ENCODE measurements around the gene RPP25.

The RPP25 gene

GRCh38 chr15:74956648-74957475 lies at the start of gene RPP25:
RPP25 (minus strand) TSS chr15:74956772; CDS start chr15:74956583, 189 bp downstream.
- DNase-seq, result peak; percentile 57 to 68

- DNase-seq, result no peak
These were observed 45.8 kb upstream of the RPP25 start for GRCh38 chr15:75002398-75002797.

- no peak for DNase-seq
These were observed 44.7 kb upstream of the RPP25 start for GRCh38 chr15:75001310-75001709.

- no peak for DNase-seq
These were observed 41.0 kb upstream of the RPP25 start for GRCh38 chr15:74997543-74997942.

GRCh38 chr15:74997141-74997540 lies 40.6 kb upstream of the RPP25 start:
- DNase-seq, result no peak

- DNase-seq, result no peak
These were observed 39.5 kb upstream of the RPP25 start for GRCh38 chr15:74995779-74996765.

GRCh38 chr15:74995182-74995778 lies 38.7 kb upstream of the RPP25 start, which contains the start of gene SCAMP5:
SCAMP5 (plus strand) TSS chr15:74995563; CDS start chr15:75011840, 16,277 bp downstream.
- DNase-seq, result peak; percentile 91 to 92

GRCh38 chr15:74994685-74995084 lies 38.1 kb upstream of the RPP25 start:
- DNase-seq, result no peak

- DNase-seq, result no peak
These were observed 37.7 kb upstream of the RPP25 start for GRCh38 chr15:74994236-74994635.

GRCh38 chr15:74992619-74993018 lies 36.0 kb upstream of the RPP25 start:
- DNase-seq, result no peak

- no peak for DNase-seq
These were observed 33.0 kb upstream of the RPP25 start for GRCh38 chr15:74989527-74989926.

GRCh38 chr15:74988007-74988800 lies 31.6 kb upstream of the RPP25 start:
- peak; percentile 6 to 14 for DNase-seq

GRCh38 chr15:74983725-74984231 lies 27.2 kb upstream of the RPP25 start:
- no peak for DNase-seq

GRCh38 chr15:74982183-74982582 lies 25.6 kb upstream of the RPP25 start:
- DNase-seq, result no peak

GRCh38 chr15:74978503-74978902 lies 21.9 kb upstream of the RPP25 start:
- no peak for DNase-seq

GRCh38 chr15:74978077-74978476 lies 21.5 kb upstream of the RPP25 start:
- DNase-seq, result no peak

GRCh38 chr15:74977599-74977998 lies 21.0 kb upstream of the RPP25 start:
- no peak for DNase-seq

GRCh38 chr15:74976159-74976558 lies 19.6 kb upstream of the RPP25 start:
- DNase-seq, result no peak

GRCh38 chr15:74967670-74968069 lies 11.1 kb upstream of the RPP25 start:
- DNase-seq, result no peak

- DNase-seq, result no peak
These were observed 8.2 kb upstream of the RPP25 start for GRCh38 chr15:74964794-74965193.

- DNase-seq, result no peak
These were observed 6.6 kb upstream of the RPP25 start for GRCh38 chr15:74963213-74963612.

- no peak for DNase-seq
These were observed 6.1 kb upstream of the RPP25 start for GRCh38 chr15:74962671-74963070.

Measured in CD4-positive, alpha-beta T cell treated with Interleukin-4 for 1 hour (primary cell).